ENCODE results near the gene MST1. TPM values are rescaled to one million over a fixed set of nuclear protein-coding genes. Genes with fewer than 3 reads are reported as not detected.

The MST1 gene
- total RNA-seq, 4 donors from 2014 or later = 1.7 to 4.7 (median 3.8) TPM

GRCh38 chr3:49641292-49641691, 48.0 kb downstream of the MST1 start:
- no peaks in the 10 kb centered on the region for H3K27me3 ChIP-seq
- no peaks in the 10 kb centered on the region for H3K9me3 ChIP-seq
- no peak for TF ChIP-seq POLR2AphosphoS5 (IDR thresholded peaks at IDR 0.05)
- no peak for TF ChIP-seq EP300 (IDR thresholded peaks at IDR 0.05)
- TF ChIP-seq CTCF (IDR thresholded peaks at IDR 0.05) = no peak
- TF ChIP-seq POLR2A (IDR thresholded peaks at IDR 0.05; ENCODE audit: low read depth) = no peak
- no peak overlapping the region for H3K4me3 ChIP-seq
- DNase-seq (ENCODE audit: extremely low spot score) = no peak
- peaks cover 0 to 6% (median 1%) of the 10 kb centered on the region in 4 donors for H3K36me3 ChIP-seq
- H3K4me1 ChIP-seq = peaks cover 0 to 3% (median 0%) of the 10 kb centered on the region in 4 donors
- intact Hi-C loops (cut with DNase I) = no loop called here
- whole genome bisulfite sequencing = 72% methylated on average over 7 of the region's 7 CpGs
- H3K27ac ChIP-seq (replicated peaks in 1 of 4) = no peak overlapping the region

- Histone ChIP-seq H3K27ac (replicated peaks in 1 of 4) (no peak overlapping the region), H3K36me3 (peaks cover 0 to 6% (median 1%) of the 10 kb centered on the region in 4 donors), H3K9me3 (no peaks in the 10 kb centered on the region), H3K4me3 (no peak overlapping the region), H3K27me3 (no peaks in the 10 kb centered on the region), H3K4me1 (peaks cover 0 to 3% (median 0%) of the 10 kb centered on the region in 4 donors)
- intact Hi-C loops (cut with DNase I) = no loop called here
- 84% methylated on average over 2 of the region's 2 CpGs for WGBS
- no peak for TF ChIP-seq EP300 (IDR thresholded peaks at IDR 0.05)
- no peak for TF ChIP-seq POLR2A (IDR thresholded peaks at IDR 0.05; ENCODE audit: low read depth)
- no peak for TF ChIP-seq CTCF (IDR thresholded peaks at IDR 0.05)
- no peak for TF ChIP-seq POLR2AphosphoS5 (IDR thresholded peaks at IDR 0.05)
- no peak for DNase-seq (ENCODE audit: extremely low spot score)
These were observed 49.7 kb downstream of the MST1 start for GRCh38 chr3:49639551-49639950.

DNA sequence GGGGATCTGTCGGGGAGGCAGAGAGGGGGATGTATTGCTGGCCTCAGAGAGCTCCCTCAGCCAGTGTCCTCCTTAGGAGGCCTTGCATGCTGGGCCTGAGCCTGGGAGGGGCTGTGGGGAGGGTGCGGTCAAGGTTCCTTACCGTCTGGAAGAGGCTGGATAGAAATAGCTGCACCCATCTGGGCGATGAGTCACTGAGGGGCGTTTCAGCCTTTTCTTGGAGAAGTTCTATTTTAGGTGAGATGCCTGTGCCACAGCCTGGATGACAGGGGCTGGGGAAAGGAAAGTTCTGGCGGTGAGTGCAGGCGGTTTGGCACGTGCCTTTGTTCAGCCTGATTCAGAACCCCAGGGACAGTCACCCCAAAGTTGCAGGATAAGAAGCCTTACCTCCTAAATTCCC, 50.8 kb downstream of the MST1 start:
- DNase-seq (ENCODE audit: extremely low spot score) = no peak
- TF ChIP-seq EP300 (IDR thresholded peaks at IDR 0.05) (no peak), CTCF (IDR thresholded peaks at IDR 0.05) (no peak), POLR2A (IDR thresholded peaks at IDR 0.05; ENCODE audit: low read depth) (no peak), POLR2AphosphoS5 (IDR thresholded peaks at IDR 0.05) (no peak)
- intact Hi-C loops (cut with DNase I) = no loop called here
- Histone ChIP-seq H3K27me3 (no peaks in the 10 kb centered on the region), H3K9me3 (no peaks in the 10 kb centered on the region), H3K27ac (replicated peaks in 1 of 4) (no peak overlapping the region), H3K4me3 (no peak overlapping the region), H3K36me3 (peaks cover 0 to 6% (median 1%) of the 10 kb centered on the region in 4 donors), H3K4me1 (peaks cover 0 to 3% (median 0%) of the 10 kb centered on the region in 4 donors)
- 36% methylated on average over 8 of the region's 8 CpGs for WGBS

GRCh38 chr3:49636883-49637609, 52.2 kb downstream of the MST1 start:
- TF ChIP-seq EP300 (IDR thresholded peaks at IDR 0.05) (no peak), POLR2A (IDR thresholded peaks at IDR 0.05; ENCODE audit: low read depth) (no peak), POLR2AphosphoS5 (IDR thresholded peaks at IDR 0.05) (no peak), CTCF (IDR thresholded peaks at IDR 0.05) (no peak)
- no peak for DNase-seq (ENCODE audit: extremely low spot score)
- peaks cover 0 to 3% (median 0%) of the 10 kb centered on the region in 4 donors for H3K4me1 ChIP-seq
- no peaks in the 10 kb centered on the region for H3K27me3 ChIP-seq
- no peaks in the 10 kb centered on the region for H3K9me3 ChIP-seq
- H3K4me3 ChIP-seq = no peak overlapping the region
- intact Hi-C loops (cut with DNase I) = no loop called here
- H3K36me3 ChIP-seq = no peaks in the 10 kb centered on the region
- WGBS = 60% methylated on average over 7 of the region's 7 CpGs
- H3K27ac ChIP-seq (replicated peaks in 1 of 4) = no peak overlapping the region

Measured in esophagus muscularis mucosa (tissue), 4 donors.